A549 (cell line): ENCODE measurements around the gene ZNRF3. TPM values are rescaled to one million over a fixed set of nuclear protein-coding genes. Genes with fewer than 3 reads are reported as not detected.

Experiments used
- BHLHE40 ChIP-seq: IDR thresholded peaks from 2 replicates; pipeline ENCODE4 v1.6.1; 2012; ENCODE audit warnings: low read depth, low read length, inconsistent platforms
- CBX8 ChIP-seq: fragments of 200-600 bp; sonication (generic); IDR thresholded peaks from 2 replicates; pipeline ENCODE4 v1.6.1; 2016
- CEBPB ChIP-seq, 2 experiments: fragments of >200 bp in 1 of 2; sonication (Bioruptor Twin) in 1 of 2; formaldehyde crosslinking in 1 of 2; IDR thresholded peaks; 2 replicates each; pipeline ENCODE4 v1.6.1; 2012 to 2016
- CHD2 ChIP-seq: fragments of 150-350 bp; IDR thresholded peaks from 2 replicates; pipeline ENCODE4 v1.6.1; 2014; ENCODE audit warnings: low read length; ENCODE audit not compliant: partially characterized antibody
- E2F6 ChIP-seq: IDR thresholded peaks from 2 replicates; pipeline ENCODE4 v1.6.1; 2012; ENCODE audit warnings: low read depth, borderline replicate concordance
- EP300 ChIP-seq, 2 experiments: fragments of >200 bp; sonication (Bioruptor Twin); formaldehyde crosslinking; IDR thresholded peaks; 2 replicates in 1 of 2; 3 replicates in 1 of 2; pipeline ENCODE4 v1.6.1; 2016 to 2017
- FOSB ChIP-seq: fragments of 250-450 bp; sonication (Bioruptor Pico); IDR thresholded peaks from 2 replicates; pipeline ENCODE4 v1.5.0; 2020; ENCODE audit warnings: mild to moderate bottlenecking, moderate library complexity
- FOSL2 ChIP-seq, 2 experiments: fragments of 450-650 bp in 1 of 2; fragments of >200 bp in 1 of 2; sonication (Bioruptor Twin) in 1 of 2; formaldehyde crosslinking; IDR thresholded peaks; 2 replicates each; pipeline versions ENCODE4 v1.5.0 to v1.6.1; 2016 to 2020; ENCODE audit warnings: mild to moderate bottlenecking in 1 of 2, moderate library complexity in 1 of 2
- GATA3 ChIP-seq: IDR thresholded peaks from 2 replicates; pipeline ENCODE4 v1.6.1; 2012; ENCODE audit warnings: borderline replicate concordance
- HEYL ChIP-seq: fragments of 250-450 bp; sonication (Bioruptor Pico); IDR thresholded peaks from 2 replicates; pipeline ENCODE4 v1.8.0; 2021; ENCODE audit warnings: mild to moderate bottlenecking, moderate library complexity
- HMGXB4 ChIP-seq: fragments of 250-450 bp; sonication (Bioruptor Pico); IDR thresholded peaks from 2 replicates; pipeline ENCODE4 v1.5.0; 2021; ENCODE audit warnings: mild to moderate bottlenecking, moderate library complexity, borderline replicate concordance
- HOXA7 ChIP-seq: fragments of 250-450 bp; sonication (Bioruptor Pico); IDR thresholded peaks from 2 replicates; pipeline ENCODE4 v1.5.0; 2020; ENCODE audit warnings: mild to moderate bottlenecking, moderate library complexity
- HOXB5 ChIP-seq: fragments of 250-450 bp; sonication (Bioruptor Pico); IDR thresholded peaks from 2 replicates; pipeline ENCODE4 v1.5.0; 2020; ENCODE audit warnings: mild to moderate bottlenecking, moderate library complexity
- JUN ChIP-seq, 2 experiments: fragments of >200 bp; sonication (Bioruptor Twin); formaldehyde crosslinking; IDR thresholded peaks; 2 replicates in 1 of 2; 3 replicates in 1 of 2; pipeline ENCODE4 v1.6.1; 2016 to 2017
- KDM1A ChIP-seq: fragments of 200-600 bp; sonication (generic); IDR thresholded peaks from 2 replicates; pipeline ENCODE4 v1.6.1; 2016; ENCODE audit warnings: low read depth, mild to moderate bottlenecking
- KDM5A ChIP-seq: fragments of 200-600 bp; sonication (generic); IDR thresholded peaks from 2 replicates; pipeline ENCODE4 v1.6.1; 2016; ENCODE audit warnings: antibody characterized with exemption, mild to moderate bottlenecking
- MAFK ChIP-seq: fragments of 450-650 bp; IDR thresholded peaks from 2 replicates; pipeline ENCODE4 v1.6.1; 2014; ENCODE audit not compliant: partially characterized antibody
- NFE2L2 ChIP-seq: fragments of 150-350 bp; conservative IDR thresholded peaks from 2 replicates; pipeline ENCODE4 v1.6.1; 2014; ENCODE audit warnings: low read length
- NR3C1 ChIP-seq: fragments of >200 bp; sonication (Bioruptor Twin); formaldehyde crosslinking; IDR thresholded peaks from 3 replicates; pipeline ENCODE4 v1.6.1; 2017
- PHF8 ChIP-seq: fragments of 200-600 bp; sonication (generic); IDR thresholded peaks from 2 replicates; pipeline ENCODE4 v1.6.1; 2016; ENCODE audit warnings: low read depth, mild to moderate bottlenecking, antibody characterized with exemption, moderate library complexity, borderline replicate concordance
- POLR2A ChIP-seq: IDR thresholded peaks from 2 replicates; pipeline ENCODE4 v1.6.1; 2012; ENCODE audit warnings: mild to moderate bottlenecking, low read length
- POLR2AphosphoS2 ChIP-seq: conservative IDR thresholded peaks from 2 replicates; pipeline ENCODE4 v1.6.1; 2012; ENCODE audit warnings: low read length, improper control_type of control experiment, inconsistent platforms
- RNF2 ChIP-seq: fragments of 200-600 bp; sonication (generic); IDR thresholded peaks from 2 replicates; pipeline ENCODE4 v1.6.1; 2016; ENCODE audit warnings: low read depth, mild to moderate bottlenecking, antibody characterized with exemption, moderate library complexity, borderline replicate concordance
- SMC3 ChIP-seq: fragments of >200 bp; sonication (Bioruptor Twin); formaldehyde crosslinking; IDR thresholded peaks from 3 replicates; pipeline ENCODE4 v1.6.1; 2018; ENCODE audit warnings: inconsistent platforms
- ZC3H11A ChIP-seq: fragments of 450-650 bp; IDR thresholded peaks from 2 replicates; pipeline ENCODE4 v1.6.1; 2014; ENCODE audit warnings: antibody characterized with exemption, mild to moderate bottlenecking
- ZFP36 ChIP-seq: fragments of 450-650 bp; IDR thresholded peaks from 2 replicates; pipeline ENCODE4 v1.6.1; 2014; ENCODE audit warnings: borderline replicate concordance; ENCODE audit not compliant: partially characterized antibody
- ZNF302 ChIP-seq: fragments of 250-450 bp; sonication (Bioruptor Pico); IDR thresholded peaks from 2 replicates; pipeline ENCODE4 v1.9.0; 2021; ENCODE audit warnings: inconsistent platforms, mild to moderate bottlenecking, moderate library complexity
- ZSCAN20 ChIP-seq: fragments of 250-450 bp; sonication (Bioruptor Pico); IDR thresholded peaks from 2 replicates; pipeline ENCODE4 v1.8.0; 2022; ENCODE audit warnings: mild to moderate bottlenecking, moderate library complexity
- polyA plus RNA-seq, 4 experiments: library from polyadenylated mRNA; depleted of rRNA in 3 of 4; stranded (reverse); fragments of >200 nt; fragmentation: RNase III in 1 of 4; extraction: RNeasy Plus Mini Kit Qiagen cat#74134 plus additional on column Dnase treatment in 1 of 4; gene quantifications; 2 replicates in 3 of 4; 3 replicates in 1 of 4; pipeline ENCODE4 v1.2.3, GENCODE V29; 2011 to 2017
- TF ChIP-seq, protein P1 (sequence below): fragments of 450-650 bp; IDR thresholded peaks from 2 replicates; pipeline ENCODE4 v1.6.1; 2014; ENCODE audit warnings: antibody characterized with exemption
- TF ChIP-seq, protein P2 (sequence below): fragments of >200 bp; sonication (Bioruptor Twin); formaldehyde crosslinking; IDR thresholded peaks from 3 replicates; pipeline ENCODE4 v1.6.1; 2016
- TF ChIP-seq, protein P3 (sequence below): fragments of >200 bp; sonication (Bioruptor Twin); formaldehyde crosslinking; IDR thresholded peaks from 2 replicates; pipeline ENCODE4 v1.6.1; 2016

The ZNRF3 gene
- polyA plus RNA-seq, 2 of the 4 experiments (the other 2 are of a cell fraction): 4.6 to 6.9 TPM

GRCh38 chr22:29031227-29032011 lies 148.0 kb downstream of the ZNRF3 start (continued):
- no peak for TF ChIP-seq KDM5A
- TF ChIP-seq NFE2L2: peak; percentile 45; the same call in 1 of the 2 replicates
- TF ChIP-seq ZSCAN20 (CRISPR knock-in tag): no peak
- no peak for TF ChIP-seq ZC3H11A
- TF ChIP-seq HMGXB4 (CRISPR knock-in tag): no peak
- TF ChIP-seq, protein P1, sequence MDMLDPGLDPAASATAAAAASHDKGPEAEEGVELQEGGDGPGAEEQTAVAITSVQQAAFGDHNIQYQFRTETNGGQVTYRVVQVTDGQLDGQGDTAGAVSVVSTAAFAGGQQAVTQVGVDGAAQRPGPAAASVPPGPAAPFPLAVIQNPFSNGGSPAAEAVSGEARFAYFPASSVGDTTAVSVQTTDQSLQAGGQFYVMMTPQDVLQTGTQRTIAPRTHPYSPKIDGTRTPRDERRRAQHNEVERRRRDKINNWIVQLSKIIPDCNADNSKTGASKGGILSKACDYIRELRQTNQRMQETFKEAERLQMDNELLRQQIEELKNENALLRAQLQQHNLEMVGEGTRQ: no peak
- TF ChIP-seq MAFK: peak; percentile 78
- TF ChIP-seq PHF8: no peak
- peak in 1 of 2 experiments; percentile 59; a peak in 4 of 5 replicates for TF ChIP-seq JUN (IDR thresholded peaks at IDR 0.05)
- TF ChIP-seq RNF2: no peak
- no peak for TF ChIP-seq ZNF302 (CRISPR knock-in tag)
- TF ChIP-seq CEBPB (IDR thresholded peaks at IDR 0.05): no peak
- peak in 1 of 2 experiments; percentile 71; a peak in 2 of 5 replicates for TF ChIP-seq EP300 (IDR thresholded peaks at IDR 0.05)
- no peak for TF ChIP-seq CHD2
- TF ChIP-seq FOSL2 (IDR thresholded peaks at IDR 0.05): peak; percentile 52; the same call in 1 of the 2 replicates
- TF ChIP-seq FOSL2 (CRISPR knock-in tag; IDR thresholded peaks at IDR 0.05): peak; percentile 92
- no peak for TF ChIP-seq POLR2A
- TF ChIP-seq POLR2AphosphoS2: no peak
- no peak for TF ChIP-seq KDM1A
- no peak for TF ChIP-seq HEYL
- no peak for TF ChIP-seq NR3C1
- no peak for TF ChIP-seq HOXB5 (CRISPR knock-in tag)
- TF ChIP-seq ZFP36: no peak
- TF ChIP-seq SMC3: no peak; the same call in 1 of the 3 replicates
- TF ChIP-seq, protein P2, sequence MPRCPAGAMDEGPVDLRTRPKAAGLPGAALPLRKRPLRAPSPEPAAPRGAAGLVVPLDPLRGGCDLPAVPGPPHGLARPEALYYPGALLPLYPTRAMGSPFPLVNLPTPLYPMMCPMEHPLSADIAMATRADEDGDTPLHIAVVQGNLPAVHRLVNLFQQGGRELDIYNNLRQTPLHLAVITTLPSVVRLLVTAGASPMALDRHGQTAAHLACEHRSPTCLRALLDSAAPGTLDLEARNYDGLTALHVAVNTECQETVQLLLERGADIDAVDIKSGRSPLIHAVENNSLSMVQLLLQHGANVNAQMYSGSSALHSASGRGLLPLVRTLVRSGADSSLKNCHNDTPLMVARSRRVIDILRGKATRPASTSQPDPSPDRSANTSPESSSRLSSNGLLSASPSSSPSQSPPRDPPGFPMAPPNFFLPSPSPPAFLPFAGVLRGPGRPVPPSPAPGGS: 0 out of 3 replicates have a peak, but pooled peaks have one; percentile 39
- peak; percentile 41; the same call in 1 of the 2 replicates for TF ChIP-seq GATA3
- no peak for TF ChIP-seq FOSB (CRISPR knock-in tag)
- TF ChIP-seq BHLHE40: no peak
- TF ChIP-seq, protein P3, sequence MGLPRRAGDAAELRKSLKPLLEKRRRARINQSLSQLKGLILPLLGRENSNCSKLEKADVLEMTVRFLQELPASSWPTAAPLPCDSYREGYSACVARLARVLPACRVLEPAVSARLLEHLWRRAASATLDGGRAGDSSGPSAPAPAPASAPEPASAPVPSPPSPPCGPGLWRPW: no peak
- no peak for TF ChIP-seq HOXA7
- TF ChIP-seq E2F6: peak; percentile 67; the same call in 1 of the 2 replicates
- TF ChIP-seq CBX8: no peak
